HG03060 (cell line): ENCODE measurements around the gene USP13.

Experiments
- ATAC-seq: cut with Tn5 transposase; IDR thresholded peaks from one replicate; pipeline ENCODE4 v1.9.1; 2021; ENCODE audit warnings: low read depth, moderate number of reproducible peaks; ENCODE audit not compliant: unreplicated experiment

USP13 gene

GRCh38 chr3:179694731-179695130, 41.9 kb downstream of the USP13 start:
- no peak for ATAC-seq

GRCh38 chr3:179695672-179696313, 43.0 kb downstream of the USP13 start:
- no peak for ATAC-seq

- ATAC-seq, result no peak
Observed at GRCh38 chr3:179697736-179698332, 45.0 kb downstream of the USP13 start.

GRCh38 chr3:179700716-179701115, 47.9 kb downstream of the USP13 start:
- ATAC-seq, result no peak

- ATAC-seq, result no peak
Observed at GRCh38 chr3:179701176-179701827, 48.5 kb downstream of the USP13 start.

- no peak for ATAC-seq
Observed at GRCh38 chr3:179702271-179702947, 49.6 kb downstream of the USP13 start.

- no peak for ATAC-seq
Observed at GRCh38 chr3:179703816-179704215, 51.0 kb downstream of the USP13 start.

- ATAC-seq, result no peak
Observed at GRCh38 chr3:179706233-179706632, 53.4 kb downstream of the USP13 start.

- no peak for ATAC-seq
Observed at GRCh38 chr3:179710079-179710478, 57.2 kb downstream of the USP13 start.

GRCh38 chr3:179713643-179714090, 60.8 kb downstream of the USP13 start:
- no peak for ATAC-seq

GRCh38 chr3:179715582-179715981, 62.7 kb downstream of the USP13 start:
- ATAC-seq, result no peak

GRCh38 chr3:179716226-179716625, 63.4 kb downstream of the USP13 start:
- ATAC-seq, result no peak

GRCh38 chr3:179716811-179717210, 64.0 kb downstream of the USP13 start:
- no peak for ATAC-seq

GRCh38 chr3:179717219-179717618, 64.4 kb downstream of the USP13 start:
- no peak for ATAC-seq

- no peak for ATAC-seq
Observed at GRCh38 chr3:179719048-179719734, 66.4 kb downstream of the USP13 start.

- no peak for ATAC-seq
Observed at GRCh38 chr3:179720196-179720595, 67.4 kb downstream of the USP13 start.

GRCh38 chr3:179723617-179724016, 70.8 kb downstream of the USP13 start:
- ATAC-seq, result no peak

- ATAC-seq, result no peak
Observed at GRCh38 chr3:179726075-179726699, 73.3 kb downstream of the USP13 start.

GRCh38 chr3:179729086-179729485, 76.2 kb downstream of the USP13 start:
- ATAC-seq, result no peak

- no peak for ATAC-seq
Observed at GRCh38 chr3:179729981-179730380, 77.1 kb downstream of the USP13 start.
